Measurements from ENCODE around the gene TPRG1. TPM values are rescaled to one million over a fixed set of nuclear protein-coding genes. Genes with fewer than 3 reads are reported as not detected.

The TPRG1 gene
- total RNA-seq, 1 donor from 2014 or later, result 0.18 TPM

DNA sequence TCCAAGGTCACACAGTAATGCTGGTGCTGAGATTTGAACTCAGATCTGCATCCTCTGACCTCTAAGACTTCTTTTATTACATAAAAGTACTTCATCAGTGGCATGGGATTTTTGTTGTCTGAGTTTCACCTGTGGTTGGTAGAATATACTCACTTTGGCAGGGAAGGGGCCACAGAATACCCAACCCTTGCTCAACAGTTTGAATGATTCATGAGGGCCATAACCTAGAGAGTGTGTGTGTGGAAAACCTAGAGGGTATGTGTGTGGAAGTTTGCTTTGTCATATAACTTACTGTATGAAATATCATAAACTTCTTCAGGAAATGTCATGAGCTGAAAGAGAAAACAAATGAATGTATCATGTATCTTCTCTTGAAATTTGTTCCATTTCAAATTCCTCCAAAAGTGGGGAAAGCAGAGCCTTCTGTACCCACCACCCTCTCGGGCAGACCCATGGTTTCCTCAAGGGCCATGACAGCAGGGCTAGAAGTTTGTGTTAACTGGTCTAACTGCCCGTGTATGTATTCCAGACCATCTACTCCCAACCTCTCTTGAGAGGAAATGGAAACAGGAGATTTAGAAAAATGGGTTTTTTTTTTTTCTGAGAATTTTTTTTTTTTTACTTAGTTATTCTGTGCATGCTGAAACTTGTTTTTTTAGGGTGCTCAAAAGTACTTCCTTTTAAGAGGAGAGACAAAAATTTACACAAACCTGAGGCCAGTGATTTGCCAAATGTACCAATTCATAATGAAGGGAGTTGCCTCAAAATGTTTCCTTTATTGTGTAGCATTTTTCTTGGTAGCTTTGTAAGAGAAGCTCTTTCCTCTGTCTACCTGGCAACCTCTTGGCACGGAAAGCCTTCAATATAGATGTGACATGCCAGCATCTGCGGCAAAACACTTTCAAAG, 127.0 kb downstream of the TPRG1 start:
- ATAC-seq (ENCODE audit: low read depth), result no peak
- peaks cover 10% of the 10 kb centered on the region for H3K27me3 Mint-ChIP-seq
- H3K9me3 Mint-ChIP-seq, result no peaks in the 10 kb centered on the region
- H3K27ac Mint-ChIP-seq, result no peak overlapping the region
- no peak for DNase-seq
- intact Hi-C loops (cut with micrococcal nuclease), result no loop called here
- no peaks in the 10 kb centered on the region for H3K36me3 Mint-ChIP-seq (ENCODE audit: low read depth)
- POLR2A ChIA-PET, result interaction anchor here (0.6 kb wide), 1 partner anchor 484 kb away, joined by 4 read pairs; no protein-coding TSS in a partner anchor
- TF ChIP-seq, protein P1, sequence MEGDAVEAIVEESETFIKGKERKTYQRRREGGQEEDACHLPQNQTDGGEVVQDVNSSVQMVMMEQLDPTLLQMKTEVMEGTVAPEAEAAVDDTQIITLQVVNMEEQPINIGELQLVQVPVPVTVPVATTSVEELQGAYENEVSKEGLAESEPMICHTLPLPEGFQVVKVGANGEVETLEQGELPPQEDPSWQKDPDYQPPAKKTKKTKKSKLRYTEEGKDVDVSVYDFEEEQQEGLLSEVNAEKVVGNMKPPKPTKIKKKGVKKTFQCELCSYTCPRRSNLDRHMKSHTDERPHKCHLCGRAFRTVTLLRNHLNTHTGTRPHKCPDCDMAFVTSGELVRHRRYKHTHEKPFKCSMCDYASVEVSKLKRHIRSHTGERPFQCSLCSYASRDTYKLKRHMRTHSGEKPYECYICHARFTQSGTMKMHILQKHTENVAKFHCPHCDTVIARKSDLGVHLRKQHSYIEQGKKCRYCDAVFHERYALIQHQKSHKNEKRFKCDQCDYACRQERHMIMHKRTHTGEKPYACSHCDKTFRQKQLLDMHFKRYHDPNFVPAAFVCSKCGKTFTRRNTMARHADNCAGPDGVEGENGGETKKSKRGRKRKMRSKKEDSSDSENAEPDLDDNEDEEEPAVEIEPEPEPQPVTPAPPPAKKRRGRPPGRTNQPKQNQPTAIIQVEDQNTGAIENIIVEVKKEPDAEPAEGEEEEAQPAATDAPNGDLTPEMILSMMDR (IDR thresholded peaks at IDR 0.05), result no peak
- H3K4me3 Mint-ChIP-seq, result no peak overlapping the region
- CTCF ChIA-PET, result no interaction called here
- no peaks in the 10 kb centered on the region for H3K4me1 Mint-ChIP-seq

DNA sequence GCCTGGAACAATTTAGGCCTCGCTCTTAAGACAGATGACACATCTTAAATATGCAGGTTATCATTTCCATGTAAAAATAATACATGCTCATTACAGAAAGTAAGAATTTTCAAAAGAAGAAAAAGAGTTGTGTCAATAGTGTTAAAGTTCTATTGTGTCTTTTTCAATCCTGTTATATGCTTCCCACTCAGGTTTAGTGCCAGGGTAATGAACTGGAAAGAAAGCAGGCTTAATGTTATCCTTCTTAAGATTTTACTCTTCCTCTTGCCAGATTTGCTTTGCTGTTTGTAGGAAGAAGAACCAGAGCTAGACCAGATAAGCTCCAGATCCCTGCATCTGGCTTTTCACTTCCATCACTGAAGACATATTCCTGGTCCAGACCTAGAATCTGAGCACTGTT, 128.6 kb downstream of the TPRG1 start:
- ATAC-seq (ENCODE audit: low read depth) (no peak), DNase-seq (no peak)
- H3K4me1 Mint-ChIP-seq, result no peaks in the 10 kb centered on the region
- H3K36me3 Mint-ChIP-seq (ENCODE audit: low read depth), result no peaks in the 10 kb centered on the region
- no peak overlapping the region for H3K27ac Mint-ChIP-seq
- ChIA-PET POLR2A (no interaction called here), CTCF (no interaction called here)
- H3K9me3 Mint-ChIP-seq, result no peaks in the 10 kb centered on the region
- TF ChIP-seq, protein P1 (IDR thresholded peaks at IDR 0.05), result no peak
- intact Hi-C loops (cut with micrococcal nuclease), result no loop called here
- no peak overlapping the region for H3K4me3 Mint-ChIP-seq
- H3K27me3 Mint-ChIP-seq, result peaks cover 7% of the 10 kb centered on the region

- H3K4me1 Mint-ChIP-seq, result no peaks in the 10 kb centered on the region
- CTCF ChIA-PET, result no interaction called here
These were observed 129.7 kb downstream of the TPRG1 start for GRCh38 chr3:189301479-189301878.

GRCh38 chr3:189303584-189303983, 131.8 kb downstream of the TPRG1 start:
- Mint-ChIP-seq H3K36me3 (ENCODE audit: low read depth) (no peaks in the 10 kb centered on the region), H3K4me3 (no peak overlapping the region), H3K27me3 (peaks cover 3% of the 10 kb centered on the region), H3K9me3 (no peaks in the 10 kb centered on the region), H3K4me1 (no peaks in the 10 kb centered on the region), H3K27ac (no peak overlapping the region)
- POLR2A ChIA-PET, result no interaction called here
- ATAC-seq (ENCODE audit: low read depth) (no peak), DNase-seq (no peak)
- TF ChIP-seq, protein P1 (IDR thresholded peaks at IDR 0.05), result no peak
- CTCF ChIA-PET, result no interaction called here
- intact Hi-C loops (cut with micrococcal nuclease), result no loop called here

More at GRCh38 chr3:189301479-189301878, 129.7 kb downstream of the TPRG1 start:
- no peak for ATAC-seq (ENCODE audit: low read depth)
- POLR2A ChIA-PET, result no interaction called here
- TF ChIP-seq, protein P1 (IDR thresholded peaks at IDR 0.05), result no peak
- DNase-seq, result no peak
- Mint-ChIP-seq H3K4me3 (no peak overlapping the region), H3K36me3 (ENCODE audit: low read depth) (no peaks in the 10 kb centered on the region), H3K27me3 (peaks cover 7% of the 10 kb centered on the region), H3K9me3 (no peaks in the 10 kb centered on the region), H3K27ac (no peak overlapping the region)
- intact Hi-C loops (cut with micrococcal nuclease), result no loop called here

DNA sequence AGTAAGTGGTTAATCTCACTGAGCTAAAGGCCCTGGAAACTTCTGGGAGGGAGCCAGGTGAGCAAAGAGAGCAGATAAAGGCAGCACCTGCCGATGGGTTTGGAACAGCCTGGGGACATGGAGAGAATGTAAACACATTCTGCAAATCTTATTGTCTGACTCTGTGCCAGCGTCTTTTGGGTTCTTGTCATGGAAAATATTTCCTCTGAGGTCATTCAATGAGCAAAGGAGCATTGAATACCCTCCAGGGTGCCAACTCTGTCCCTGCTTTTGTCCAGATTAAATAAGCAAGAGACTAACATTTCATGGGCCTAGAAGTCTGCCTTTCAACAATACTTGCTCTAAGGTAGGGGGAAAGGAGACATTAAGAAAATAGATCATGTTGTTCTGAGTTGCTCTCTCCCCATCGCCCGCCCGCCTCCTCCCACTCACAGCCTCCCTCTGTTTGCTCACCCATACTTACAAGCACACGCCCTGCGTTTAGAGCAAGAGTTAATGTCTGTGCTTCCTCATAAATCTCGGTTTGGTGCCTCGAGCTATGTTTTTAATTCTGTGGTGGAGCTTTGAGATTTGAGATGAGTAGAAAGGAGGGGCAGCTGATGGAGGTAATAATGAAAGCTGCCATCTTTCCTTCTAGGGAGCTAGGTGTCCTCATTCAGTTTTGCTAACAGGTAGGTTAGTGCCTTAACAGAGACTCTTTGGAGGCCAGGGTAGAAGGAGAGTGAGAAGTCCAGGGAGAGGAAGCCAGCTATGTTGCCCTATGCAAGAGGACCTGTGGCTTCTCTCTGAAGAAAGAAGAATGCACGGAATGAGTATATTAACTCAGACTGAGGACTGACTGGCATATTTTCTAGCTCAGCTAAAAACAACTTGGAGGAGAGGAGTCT, 132.9 kb downstream of the TPRG1 start:
- POLR2A ChIA-PET, result no interaction called here

More for the DNA sequence above, 132.9 kb downstream of the TPRG1 start:
- ATAC-seq (ENCODE audit: low read depth), result no peak
- Mint-ChIP-seq H3K9me3 (no peaks in the 10 kb centered on the region), H3K27ac (no peak overlapping the region), H3K36me3 (ENCODE audit: low read depth) (no peaks in the 10 kb centered on the region), H3K4me1 (no peaks in the 10 kb centered on the region), H3K27me3 (peaks cover 3% of the 10 kb centered on the region), H3K4me3 (no peak overlapping the region)
- TF ChIP-seq, protein P1 (IDR thresholded peaks at IDR 0.05), result no peak
- CTCF ChIA-PET, result no interaction called here
- no peak for DNase-seq
- intact Hi-C loops (cut with micrococcal nuclease), result no loop called here

Measured in activated B cell treated with CpG ODN at 0.5 μM for 24 hours (primary cell).